ENCODE measurements around the gene RUNX2.

DNA sequence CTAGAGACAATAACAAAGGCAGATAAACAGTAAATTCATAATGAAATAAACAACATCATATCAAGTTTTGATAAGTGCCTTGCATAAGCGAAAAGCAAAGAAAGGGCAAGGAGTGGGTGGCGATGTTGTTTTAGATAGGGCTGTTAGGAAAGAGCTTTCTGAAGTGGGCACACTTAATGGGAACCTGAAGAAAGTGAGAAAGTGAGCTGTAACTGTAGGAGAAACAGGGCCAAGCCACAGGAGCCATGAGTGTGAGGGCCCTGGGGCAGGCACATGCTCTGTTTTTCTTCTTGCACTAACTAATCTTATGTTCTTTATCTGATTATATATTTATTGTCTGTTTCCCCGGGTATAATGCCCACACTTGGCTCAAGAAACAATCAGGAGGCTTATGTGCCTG lies 243.0 kb downstream of the RUNX2 start:
- TF ChIP-seq POLR2AphosphoS5 (IDR thresholded peaks at IDR 0.05), result no peak
- TF ChIP-seq POLR2A (IDR thresholded peaks at IDR 0.05), result no peak

Measured in spleen (tissue), 3 donors.